ENCODE measurements around the gene CTSS.

Gene CTSS

DNA sequence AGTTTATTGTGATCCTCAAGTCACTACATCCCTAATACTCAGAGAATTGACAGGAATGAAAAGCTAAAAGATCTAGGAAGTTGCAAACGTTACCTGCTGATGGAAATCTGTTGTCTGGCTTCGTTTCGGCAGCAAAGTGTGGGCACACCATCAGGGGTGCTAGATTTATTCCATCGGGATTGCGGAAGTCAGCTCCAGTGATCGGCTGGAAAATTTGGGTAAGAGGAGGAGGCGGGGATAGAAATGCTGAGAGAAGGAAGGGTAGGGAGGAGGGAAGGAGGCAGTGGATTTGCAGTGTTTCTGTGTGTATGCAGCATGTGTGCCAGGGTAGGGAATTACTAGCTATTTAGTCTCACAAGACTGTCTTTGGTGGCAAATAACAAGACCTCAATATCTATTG lies 42.5 kb upstream of the CTSS start, which contains the start of gene CTSK:
TSS of gene CTSK (minus strand) at position 140 of the 400 bp plus-strand sequence. CDS start 1,455 bp downstream, outside the sequence.
- no peak for DNase-seq (ENCODE audit: extremely low read depth, insufficient read length)
- Histone ChIP-seq H3K4me3 (replicated peaks; ENCODE audit: low read depth, low read length) (no peak within 1 kb of the TSS), H3K36me3 (ENCODE audit: control insufficient read depth, insufficient read depth, low read length) (peaks cover 2% of the 10 kb centered on the region), H3K27me3 (replicated peaks; ENCODE audit: control insufficient read depth, insufficient read depth, low read length) (no peaks in the 10 kb centered on the region)
- TF ChIP-seq, protein P1, sequence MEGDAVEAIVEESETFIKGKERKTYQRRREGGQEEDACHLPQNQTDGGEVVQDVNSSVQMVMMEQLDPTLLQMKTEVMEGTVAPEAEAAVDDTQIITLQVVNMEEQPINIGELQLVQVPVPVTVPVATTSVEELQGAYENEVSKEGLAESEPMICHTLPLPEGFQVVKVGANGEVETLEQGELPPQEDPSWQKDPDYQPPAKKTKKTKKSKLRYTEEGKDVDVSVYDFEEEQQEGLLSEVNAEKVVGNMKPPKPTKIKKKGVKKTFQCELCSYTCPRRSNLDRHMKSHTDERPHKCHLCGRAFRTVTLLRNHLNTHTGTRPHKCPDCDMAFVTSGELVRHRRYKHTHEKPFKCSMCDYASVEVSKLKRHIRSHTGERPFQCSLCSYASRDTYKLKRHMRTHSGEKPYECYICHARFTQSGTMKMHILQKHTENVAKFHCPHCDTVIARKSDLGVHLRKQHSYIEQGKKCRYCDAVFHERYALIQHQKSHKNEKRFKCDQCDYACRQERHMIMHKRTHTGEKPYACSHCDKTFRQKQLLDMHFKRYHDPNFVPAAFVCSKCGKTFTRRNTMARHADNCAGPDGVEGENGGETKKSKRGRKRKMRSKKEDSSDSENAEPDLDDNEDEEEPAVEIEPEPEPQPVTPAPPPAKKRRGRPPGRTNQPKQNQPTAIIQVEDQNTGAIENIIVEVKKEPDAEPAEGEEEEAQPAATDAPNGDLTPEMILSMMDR (IDR thresholded peaks at IDR 0.05; ENCODE audit: insufficient read depth, low read length, poor library complexity, severe bottlenecking) = no peak

DNA sequence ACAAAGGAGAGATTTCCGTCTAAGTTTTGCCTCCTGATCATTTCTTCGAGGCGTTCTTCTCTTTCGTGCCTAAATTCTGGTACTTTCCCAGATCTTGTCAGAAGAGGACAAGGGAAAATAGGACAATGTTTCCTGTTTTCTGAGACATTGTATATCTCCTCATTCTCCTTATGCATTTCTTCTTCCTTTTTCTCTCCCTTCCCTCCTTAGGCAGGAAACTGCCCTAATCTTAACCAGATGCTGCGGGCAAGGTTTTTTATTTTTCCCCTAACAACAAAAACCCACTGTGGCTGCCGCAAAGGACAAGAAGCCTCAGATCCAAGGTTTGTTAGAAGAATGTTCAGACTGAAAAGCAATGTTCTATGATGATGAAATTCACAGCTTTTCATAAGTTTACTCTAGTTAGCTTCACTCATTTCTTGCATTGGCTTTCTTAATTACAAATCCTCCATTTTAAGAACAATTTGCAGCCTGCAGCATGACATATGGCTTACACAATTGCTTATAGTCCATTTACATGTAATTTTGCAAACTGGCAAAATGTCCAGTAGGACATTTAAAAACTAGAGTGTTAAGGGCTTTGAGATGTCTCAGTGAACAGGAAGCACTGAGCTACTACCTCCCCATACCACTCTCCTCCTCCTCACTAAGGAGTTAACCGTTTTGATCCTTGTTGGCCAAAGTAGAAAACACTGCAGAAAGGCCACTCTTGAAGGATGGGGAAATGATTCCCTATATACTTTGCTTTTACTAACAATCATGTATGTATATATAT lies 41.9 kb upstream of the CTSS start:
- peaks cover 2% of the 10 kb centered on the region for H3K36me3 ChIP-seq (ENCODE audit: control insufficient read depth, insufficient read depth, low read length)

GRCh38 chr1:150805899-150806298 lies 40.3 kb upstream of the CTSS start:
- no peaks in the 10 kb centered on the region for H3K27me3 ChIP-seq (replicated peaks; ENCODE audit: control insufficient read depth, insufficient read depth, low read length)
- H3K36me3 ChIP-seq (ENCODE audit: control insufficient read depth, insufficient read depth, low read length) = no peaks in the 10 kb centered on the region; the same call in 1 of the 2 replicates
- DNase-seq (ENCODE audit: extremely low read depth, insufficient read length) = no peak
- no peak overlapping the region for H3K4me3 ChIP-seq (replicated peaks; ENCODE audit: low read depth, low read length)
- TF ChIP-seq, protein P1 (IDR thresholded peaks at IDR 0.05; ENCODE audit: insufficient read depth, low read length, poor library complexity, severe bottlenecking) = no peak

More for the DNA sequence above, 41.9 kb upstream of the CTSS start:
- TF ChIP-seq, protein P1 (IDR thresholded peaks at IDR 0.05; ENCODE audit: insufficient read depth, low read length, poor library complexity, severe bottlenecking) = no peak
- no peak for DNase-seq (ENCODE audit: extremely low read depth, insufficient read length)
- H3K27me3 ChIP-seq (replicated peaks; ENCODE audit: control insufficient read depth, insufficient read depth, low read length) = no peaks in the 10 kb centered on the region
- H3K4me3 ChIP-seq (replicated peaks; ENCODE audit: low read depth, low read length) = no peak overlapping the region

DNA sequence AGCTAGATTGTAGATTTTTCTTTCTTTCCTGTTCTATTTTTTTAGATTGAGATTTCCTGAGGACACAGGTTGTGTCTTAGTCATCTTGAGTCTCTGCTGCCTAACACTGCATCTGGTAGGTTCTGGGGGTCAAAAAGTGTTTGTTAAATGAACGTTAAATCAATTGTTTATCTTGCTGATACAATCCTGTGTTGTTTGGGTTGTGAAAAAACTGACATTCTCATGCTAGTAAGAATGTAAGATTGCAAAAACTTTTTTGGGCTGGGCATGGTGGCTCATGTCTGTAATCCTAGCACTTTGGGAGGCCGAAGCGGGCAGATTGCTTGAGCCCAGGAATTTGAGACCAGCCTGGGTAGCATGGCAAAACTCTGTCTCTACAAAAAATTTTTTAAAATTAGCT lies 39.1 kb upstream of the CTSS start:
- no peak for DNase-seq (ENCODE audit: extremely low read depth, insufficient read length)
- H3K4me3 ChIP-seq (replicated peaks; ENCODE audit: low read depth, low read length) = no peak overlapping the region
- TF ChIP-seq, protein P1 (IDR thresholded peaks at IDR 0.05; ENCODE audit: insufficient read depth, low read length, poor library complexity, severe bottlenecking) = no peak
- no peaks in the 10 kb centered on the region; the same call in 1 of the 2 replicates for H3K36me3 ChIP-seq (ENCODE audit: control insufficient read depth, insufficient read depth, low read length)
- H3K27me3 ChIP-seq (replicated peaks; ENCODE audit: control insufficient read depth, insufficient read depth, low read length) = no peaks in the 10 kb centered on the region

- Histone ChIP-seq H3K36me3 (ENCODE audit: control insufficient read depth, insufficient read depth, low read length) (peaks cover 1% of the 10 kb centered on the region; the same call in 1 of the 2 replicates), H3K4me3 (replicated peaks; ENCODE audit: low read depth, low read length) (no peak overlapping the region), H3K27me3 (replicated peaks; ENCODE audit: control insufficient read depth, insufficient read depth, low read length) (no peaks in the 10 kb centered on the region)
- no peak for DNase-seq (ENCODE audit: extremely low read depth, insufficient read length)
- TF ChIP-seq, protein P1 (IDR thresholded peaks at IDR 0.05; ENCODE audit: insufficient read depth, low read length, poor library complexity, severe bottlenecking) = no peak
Measured at GRCh38 chr1:150799089-150799488, 33.5 kb upstream of the CTSS start.

All from GM06990 (cell line).